T-helper 1 cell (primary cell): ENCODE measurements around the gene ARID5B.

Source experiments
- DNase-seq, 5 donors: peaks; one replicate each; pipeline ENCODE4 v3.0.0-alpha.2; 2012 to 2020

ARID5B gene

DNA sequence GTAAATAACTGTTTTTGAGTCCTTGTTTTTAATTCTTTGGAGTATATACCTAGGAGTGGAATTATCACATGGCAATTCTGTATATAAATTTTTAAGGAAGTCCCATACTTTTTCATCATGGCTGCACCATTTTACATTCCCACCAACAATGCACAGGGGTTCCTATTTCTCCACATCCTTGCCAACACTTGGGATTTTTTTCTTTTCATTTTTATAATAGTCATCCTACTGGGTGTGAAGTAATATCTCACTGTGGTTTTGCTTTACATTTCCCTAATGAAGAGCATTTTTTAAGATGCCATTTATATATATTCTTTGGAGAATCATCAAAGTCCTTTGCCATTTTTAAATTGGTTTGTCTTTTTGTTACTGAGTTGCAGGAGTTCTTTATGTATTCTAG lies 89.7 kb downstream of the ARID5B start:
- DNase-seq, result no peak

DNA sequence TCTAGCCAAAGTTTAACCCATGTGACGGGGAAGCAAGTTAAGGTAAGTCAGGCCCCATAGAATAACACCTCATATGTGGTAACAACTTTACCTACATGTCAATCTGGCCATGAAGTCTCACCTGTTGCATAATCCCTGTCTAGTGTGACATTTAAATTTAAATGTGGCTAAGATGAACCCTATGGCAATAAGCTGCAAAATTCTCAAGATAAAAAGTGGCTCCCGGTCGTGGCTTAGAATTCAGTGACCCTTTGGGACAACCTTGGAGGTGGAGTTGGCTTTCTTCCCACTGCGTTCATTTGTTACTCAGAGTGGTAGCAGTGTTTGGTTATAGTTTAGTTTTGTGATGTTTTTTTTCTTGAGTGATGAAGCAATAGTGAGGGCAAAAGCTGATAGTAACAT lies 90.6 kb downstream of the ARID5B start:
- peak in 1 of 5 donors; percentile 55 for DNase-seq

DNA sequence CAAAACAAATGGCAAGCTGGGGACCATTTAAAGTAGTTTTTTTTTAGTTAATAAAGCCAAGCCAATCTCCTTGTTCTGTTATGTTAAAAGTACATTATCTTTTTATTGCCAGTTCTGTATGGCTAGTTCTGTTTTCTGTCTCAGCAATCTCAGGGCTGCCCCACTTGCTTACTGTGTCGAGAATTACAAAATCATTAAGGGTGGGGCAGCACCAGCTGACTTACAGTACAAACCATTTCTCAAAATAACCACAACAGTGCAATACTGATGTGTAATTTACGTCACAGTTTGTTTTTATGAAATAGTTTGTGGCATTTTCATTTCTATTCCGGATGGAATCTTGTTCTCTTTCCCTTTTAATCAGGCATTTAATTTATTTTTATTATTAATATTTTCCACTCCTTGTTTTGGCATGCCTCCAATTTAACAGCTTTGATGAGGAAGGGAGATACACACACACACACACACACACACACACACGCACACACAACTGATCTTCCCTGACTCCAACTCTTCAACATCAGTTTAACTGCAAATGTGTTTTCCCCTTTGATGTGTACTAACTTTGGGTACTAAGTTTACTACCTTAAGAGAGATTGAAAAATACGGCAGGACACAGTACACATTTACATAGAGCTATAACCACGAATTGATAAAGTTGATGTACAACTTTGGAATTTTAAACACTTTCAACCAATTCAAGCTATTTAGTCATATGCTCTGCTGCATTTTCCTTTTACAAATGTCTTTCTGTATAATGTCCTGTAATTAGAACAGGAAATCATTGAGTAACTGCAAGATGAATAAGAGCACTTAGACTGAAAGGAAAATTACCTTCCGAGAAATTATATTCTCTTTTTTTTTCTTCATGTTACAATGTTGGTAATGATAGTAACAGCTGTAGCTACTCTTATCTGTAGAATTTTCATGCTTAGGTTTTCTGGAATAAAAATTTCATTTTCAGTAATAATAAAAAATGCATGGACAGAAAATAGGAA lies 91.5 kb downstream of the ARID5B start:
- peak; percentile 15 to 92 (median 45) for DNase-seq

DNA sequence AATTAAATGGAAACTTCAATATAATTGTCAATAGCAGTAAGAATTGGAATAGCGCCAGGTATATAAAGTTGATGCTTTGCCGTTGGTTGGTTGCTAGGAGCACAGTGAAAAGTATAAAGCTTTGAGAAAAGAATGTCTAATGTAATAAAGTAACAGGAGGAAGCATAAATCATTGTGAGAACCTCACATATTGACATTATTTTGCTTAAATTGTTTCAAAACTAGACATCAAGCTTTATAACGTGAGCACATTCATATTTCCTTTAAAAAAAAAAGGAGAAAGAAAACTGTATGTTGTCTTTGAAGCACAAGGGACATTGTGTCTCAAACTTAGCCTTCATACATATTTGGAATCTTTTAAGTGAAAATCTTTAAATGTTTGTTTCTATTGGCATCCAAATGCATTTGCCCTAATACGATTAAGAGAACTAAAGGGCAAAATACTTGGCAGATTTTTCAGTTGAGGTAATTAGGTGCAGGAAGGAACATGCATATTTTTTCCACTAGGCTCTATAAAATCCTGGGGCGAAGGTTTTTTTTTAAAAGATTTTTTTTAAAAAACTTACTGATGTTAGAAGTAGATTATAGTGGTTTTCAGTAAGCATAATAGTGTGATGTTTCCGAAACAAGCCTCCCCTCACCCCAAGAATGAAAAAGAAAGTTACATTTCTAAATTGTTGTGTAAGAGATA lies 92.4 kb downstream of the ARID5B start:
- peak in 1 of 5 donors; percentile 71 for DNase-seq

DNA sequence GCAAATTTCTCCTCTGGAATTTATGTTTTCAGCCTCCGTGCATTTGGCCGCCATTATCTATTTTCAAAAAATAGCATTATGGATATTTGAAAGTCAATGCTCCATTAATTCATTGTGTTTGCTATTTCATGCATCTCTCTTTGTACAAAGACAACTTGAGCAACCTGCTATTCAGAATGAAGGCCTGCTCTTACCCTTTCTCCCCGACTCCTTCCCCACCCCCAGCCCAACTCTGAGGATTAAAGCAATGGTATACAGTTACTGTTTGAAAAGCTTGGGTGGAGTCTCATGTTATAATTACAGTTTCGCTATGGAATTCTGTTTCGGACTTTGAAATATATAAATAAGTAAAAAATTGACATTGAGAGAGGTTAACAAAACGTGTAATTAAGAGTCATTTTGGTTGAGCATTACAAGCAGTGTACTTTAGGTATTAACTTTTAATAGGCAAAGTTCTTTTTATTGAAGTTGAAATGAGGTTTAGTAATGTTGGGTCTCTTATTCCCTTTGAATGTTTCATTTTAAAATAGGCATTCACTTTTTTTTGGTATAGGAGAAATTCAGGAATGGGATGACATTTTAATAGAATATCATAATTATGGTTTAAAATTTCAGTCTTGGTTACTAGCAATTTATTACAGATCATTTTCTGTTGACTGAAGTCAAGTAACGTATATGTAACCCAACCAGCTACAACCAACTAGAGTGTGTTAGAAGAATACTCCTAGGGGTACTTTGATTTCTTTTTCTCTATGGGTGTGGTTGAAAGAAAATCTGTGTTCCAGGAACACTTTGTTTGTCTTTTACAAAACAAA lies 93.1 kb downstream of the ARID5B start:
- DNase-seq, result no peak

DNA sequence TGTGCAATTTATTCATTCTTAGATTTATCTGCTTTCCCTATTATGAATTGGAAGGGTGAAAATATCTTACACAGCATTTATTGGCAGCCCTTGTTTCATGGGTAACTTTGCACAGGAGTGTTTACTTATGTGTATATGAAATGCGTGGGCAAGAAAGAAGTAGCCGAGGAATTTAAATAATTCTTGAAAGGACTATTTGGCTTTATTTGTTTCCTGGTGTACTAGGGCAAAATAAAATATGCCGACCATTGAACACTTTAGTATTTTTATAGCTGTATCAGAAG lies 93.7 kb downstream of the ARID5B start:
- no peak for DNase-seq

DNA sequence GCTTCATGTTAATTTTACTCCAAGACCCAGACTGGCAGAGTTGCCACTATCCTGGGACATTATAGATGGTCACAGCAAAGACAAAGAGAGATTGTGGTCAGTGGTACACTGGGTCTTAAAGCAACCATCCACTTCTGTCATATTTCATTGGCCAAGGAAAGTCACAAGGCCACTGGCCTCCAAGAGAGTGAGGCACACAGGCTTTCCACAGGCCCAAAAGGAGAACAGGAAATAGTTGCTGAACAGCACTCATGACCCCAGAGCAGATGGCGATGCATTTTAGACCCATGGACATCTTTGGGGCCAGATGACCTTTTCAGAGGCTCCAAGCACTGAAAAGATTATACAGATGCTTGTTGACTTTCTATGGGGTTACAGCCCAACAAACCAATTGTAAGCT lies 97.4 kb downstream of the ARID5B start:
- DNase-seq, result no peak

DNA sequence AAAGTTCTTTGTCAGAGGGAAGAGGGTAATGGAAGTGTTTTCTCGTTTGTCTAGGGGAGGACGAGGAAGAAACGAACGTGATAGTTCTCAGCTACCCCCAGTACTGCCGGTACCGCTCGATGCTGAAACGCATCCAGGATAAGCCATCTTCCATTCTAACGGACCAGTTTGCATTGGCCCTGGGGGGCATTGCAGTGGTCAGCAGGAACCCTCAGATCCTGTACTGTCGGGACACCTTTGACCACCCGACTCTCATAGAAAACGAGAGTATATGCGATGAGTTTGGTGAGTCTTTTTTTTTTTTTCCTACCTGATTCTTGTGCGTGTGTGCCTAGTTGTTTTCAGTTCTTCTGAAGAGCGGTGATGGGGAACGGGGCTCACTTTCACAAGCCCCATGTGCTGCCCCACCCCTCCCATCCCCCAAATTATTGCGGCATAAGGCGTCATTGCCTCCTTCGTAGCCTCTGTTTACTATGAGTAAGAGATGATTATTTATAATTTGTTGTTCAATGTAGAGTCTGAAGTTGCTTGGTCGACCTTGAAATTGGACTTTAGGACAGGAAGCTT lies 98.6 kb downstream of the ARID5B start:
- peak in 1 of 5 donors; percentile 55 for DNase-seq

DNA sequence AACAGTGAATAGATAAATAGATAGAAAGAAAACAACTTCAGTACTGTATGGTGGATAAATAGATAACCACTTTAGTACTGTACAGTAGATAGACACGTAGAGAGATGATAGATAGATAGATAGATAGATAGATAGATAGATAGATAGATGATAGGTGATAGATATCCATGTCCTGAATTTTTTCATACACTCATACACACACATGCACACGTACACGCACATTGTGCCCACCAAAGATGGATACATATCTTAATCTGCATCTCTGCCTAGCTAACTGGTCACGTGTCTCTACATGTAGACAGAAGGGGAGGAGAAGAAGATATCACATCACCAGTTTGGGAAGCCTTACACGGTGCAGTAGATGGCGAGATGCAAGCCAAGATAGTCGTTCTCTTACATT lies 99.2 kb downstream of the ARID5B start:
- DNase-seq, result no peak

DNA sequence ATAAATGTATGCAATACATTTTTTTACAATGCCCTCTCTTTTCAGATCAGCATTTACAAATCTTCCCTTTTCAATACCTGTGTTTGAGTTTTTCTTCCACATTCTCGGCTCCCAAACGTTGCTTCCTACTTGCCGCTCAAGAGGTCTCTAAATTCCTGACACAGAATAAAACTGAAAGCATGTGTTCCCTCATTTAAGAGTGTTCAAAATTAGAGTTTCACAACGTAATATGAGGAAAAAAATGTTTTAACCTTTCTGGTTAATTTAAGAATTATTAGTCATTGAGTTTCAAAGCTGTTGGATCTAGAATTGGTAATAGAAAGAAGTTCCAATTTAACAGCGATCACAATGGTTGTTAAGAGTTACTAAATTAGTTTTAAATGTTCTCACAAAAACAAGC lies 100.4 kb downstream of the ARID5B start:
- no peak for DNase-seq

DNA sequence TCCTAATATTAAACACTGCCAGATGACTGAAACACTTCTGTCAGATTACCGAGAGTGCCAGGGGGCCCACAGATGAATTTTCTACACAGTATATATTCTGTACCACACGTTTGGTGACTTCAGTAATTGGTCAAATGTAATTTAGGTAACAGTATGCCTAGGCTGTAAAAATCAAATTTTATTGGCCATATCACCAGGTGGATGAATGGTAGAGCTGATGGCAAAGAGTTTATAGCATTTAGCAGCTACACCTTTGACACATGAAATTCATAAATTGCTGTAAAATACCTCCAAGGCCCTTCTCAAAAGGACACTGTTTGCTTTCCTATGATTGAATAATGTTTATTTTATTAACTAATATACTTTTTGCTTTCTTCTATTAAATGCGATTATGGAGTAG lies 101.3 kb downstream of the ARID5B start:
- no peak for DNase-seq

DNA sequence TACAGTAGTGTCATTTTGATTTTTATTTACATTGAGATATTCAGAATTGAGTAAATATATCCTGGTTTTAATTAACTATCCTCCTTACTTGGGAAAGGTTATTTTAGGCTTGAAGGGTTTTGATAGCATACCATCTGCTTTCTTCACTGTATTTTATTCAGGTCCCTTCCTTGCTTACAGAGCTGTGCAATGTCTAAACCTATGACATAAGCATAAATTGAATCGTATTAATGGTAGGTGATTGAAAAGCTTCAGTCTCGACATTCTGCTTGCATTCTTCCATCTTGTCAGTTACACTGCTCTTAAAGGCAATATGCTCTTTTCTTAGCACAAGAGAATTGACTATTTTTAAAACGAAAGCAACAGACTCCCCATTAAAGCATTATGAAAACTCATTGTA lies 102.5 kb downstream of the ARID5B start:
- no peak for DNase-seq

DNA sequence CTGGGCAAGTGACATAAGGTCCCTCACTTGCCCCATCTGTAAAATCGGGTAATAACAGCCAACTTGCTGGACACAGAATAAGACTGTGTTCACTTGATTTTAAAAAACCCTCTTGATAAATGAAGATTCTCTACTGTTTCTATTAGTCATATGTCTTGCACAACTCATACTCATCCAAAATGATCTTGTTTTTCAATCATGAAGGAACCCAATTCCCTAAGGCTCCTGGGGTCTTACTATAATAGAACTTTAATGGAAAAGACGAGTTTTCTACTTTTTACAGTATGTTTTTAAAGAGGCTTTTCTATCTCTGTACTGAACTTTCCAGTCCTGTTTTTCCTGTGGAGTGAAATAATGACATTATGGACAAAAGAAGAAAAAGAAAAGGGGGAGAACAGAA lies 103.8 kb downstream of the ARID5B start:
- DNase-seq, result no peak

DNA sequence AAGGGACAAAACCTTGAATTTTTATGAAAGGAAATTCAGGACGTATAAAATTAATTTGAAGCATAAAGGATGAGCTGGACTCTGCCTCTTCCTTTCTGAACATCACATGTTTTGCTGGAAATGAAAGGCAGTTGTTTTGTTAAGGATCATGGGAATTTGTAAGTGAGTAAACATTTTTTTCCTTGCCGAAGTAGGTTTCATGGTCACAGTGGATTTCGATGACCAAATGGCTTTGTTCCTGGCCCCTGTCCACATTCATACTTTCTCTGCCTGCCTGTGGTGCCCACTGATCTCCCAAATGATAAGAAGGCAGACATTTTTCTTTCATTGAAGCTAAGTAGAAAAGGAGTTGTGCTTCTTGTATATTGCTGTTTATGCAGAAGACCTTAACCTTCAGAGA lies 104.2 kb downstream of the ARID5B start:
- DNase-seq, result no peak

DNA sequence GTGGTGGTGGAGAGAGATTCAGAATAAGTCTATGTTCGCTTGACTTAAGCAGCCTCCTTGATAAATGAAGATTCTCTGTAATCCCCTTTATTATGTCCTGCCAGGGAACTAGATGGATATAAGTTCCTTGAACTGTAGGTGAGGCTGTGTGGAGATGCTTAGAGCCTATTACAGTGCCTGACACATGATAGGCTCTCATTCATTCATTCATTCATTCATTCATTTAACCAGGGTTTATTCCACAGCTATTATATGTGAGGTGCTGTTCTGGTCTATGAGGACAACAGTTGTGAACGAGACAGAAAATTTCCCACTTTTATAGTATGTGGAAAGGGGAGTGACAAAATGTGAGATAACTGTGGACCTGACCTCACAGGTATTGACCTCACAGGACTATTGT lies 105.6 kb downstream of the ARID5B start:
- no peak for DNase-seq

DNA sequence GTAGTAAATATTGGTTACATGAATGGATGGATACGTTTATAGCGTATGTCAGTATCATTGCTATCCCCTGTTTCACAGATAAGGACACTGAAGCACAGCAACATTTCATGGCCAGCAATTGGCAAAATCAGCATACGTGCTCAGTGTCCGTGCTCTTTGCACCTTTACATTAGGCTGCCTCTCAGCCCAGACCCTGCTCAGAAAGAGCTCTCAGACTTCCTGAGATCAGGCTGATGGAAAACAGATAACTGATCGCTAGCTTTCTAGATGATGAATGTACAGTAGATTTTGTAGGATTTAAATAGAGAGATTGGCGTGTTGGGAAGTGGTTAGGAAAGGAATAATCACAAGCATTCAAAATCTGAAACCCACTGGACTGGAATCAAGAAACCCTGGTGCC lies 106.7 kb downstream of the ARID5B start:
- no peak for DNase-seq

DNA sequence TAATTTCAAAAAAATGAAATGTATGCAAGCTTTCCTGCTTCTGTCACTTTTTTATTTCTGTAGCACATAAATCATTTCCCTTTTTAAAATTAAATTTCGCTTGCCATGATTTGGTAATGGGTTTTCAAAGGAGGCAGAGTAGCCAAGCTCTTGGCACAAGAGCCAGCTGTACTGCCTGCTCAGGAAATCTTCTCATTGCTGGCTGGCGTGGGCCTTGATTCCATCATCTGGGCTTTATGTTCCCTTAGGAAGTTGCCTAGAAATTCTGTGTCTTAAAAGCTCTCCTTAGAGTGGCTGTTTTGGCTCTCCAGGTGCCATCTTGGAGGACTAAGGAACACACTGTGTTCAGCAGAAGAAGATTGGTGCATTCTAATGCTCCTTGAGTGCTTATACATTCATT lies 107.4 kb downstream of the ARID5B start:
- no peak for DNase-seq

DNA sequence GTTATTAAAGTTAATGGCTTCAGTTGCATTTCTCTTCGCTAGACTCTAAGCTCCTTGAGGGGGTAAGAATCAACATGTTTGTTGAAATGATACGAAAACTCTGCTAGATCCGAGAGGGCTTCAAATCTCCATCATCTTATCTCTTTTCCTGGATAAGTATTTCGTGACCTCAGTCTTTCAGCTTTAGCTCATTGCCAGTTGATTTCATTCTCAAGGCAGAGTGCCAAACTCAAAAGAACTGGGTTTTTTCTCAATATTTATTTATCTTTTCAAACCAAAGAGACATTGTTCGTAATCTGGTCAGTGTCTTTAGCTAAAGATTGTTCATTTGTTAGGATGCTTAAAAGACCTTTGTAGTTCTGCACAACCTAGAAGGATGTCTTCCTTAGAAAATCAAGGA lies 108.9 kb downstream of the ARID5B start:
- DNase-seq, result no peak

DNA sequence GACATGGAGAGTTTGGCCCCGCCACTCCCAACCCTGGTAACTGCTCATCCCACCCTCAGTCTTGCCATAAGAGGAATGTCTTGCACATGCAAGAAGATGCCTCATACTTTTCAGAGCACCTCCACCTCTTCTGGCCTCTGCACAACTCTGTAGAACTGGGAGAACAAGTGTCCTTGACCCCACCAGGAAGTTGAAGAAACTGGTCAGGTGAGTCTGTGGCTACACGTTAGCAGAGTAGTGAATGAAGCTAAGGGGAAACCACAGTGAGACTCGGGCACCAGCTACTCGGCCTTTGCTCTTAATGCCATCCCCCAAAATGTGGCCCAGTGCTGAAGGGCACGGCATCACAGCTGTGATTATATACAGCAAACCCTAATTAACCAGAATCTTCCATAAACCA lies 110.1 kb downstream of the ARID5B start:
- DNase-seq, result no peak

DNA sequence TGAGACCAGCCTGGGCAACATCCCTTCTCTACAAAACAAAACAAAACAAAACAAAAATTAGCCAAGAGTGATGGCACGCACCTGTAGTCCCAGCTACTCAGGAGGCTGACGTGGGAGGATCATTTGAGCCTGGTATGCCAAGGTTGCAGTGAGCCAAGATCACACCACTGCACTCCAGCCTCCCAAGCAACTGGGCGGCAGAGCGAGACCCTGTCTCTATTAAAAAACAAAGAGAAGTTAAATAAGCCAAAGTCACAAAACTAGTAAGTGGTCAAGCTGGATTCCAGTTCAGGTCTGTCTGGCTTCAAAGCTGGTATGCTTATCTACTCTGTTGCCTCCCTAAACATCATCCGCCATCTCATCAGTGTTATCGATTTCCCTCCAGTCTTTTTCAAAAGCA lies 110.8 kb downstream of the ARID5B start:
- DNase-seq, result no peak

DNA sequence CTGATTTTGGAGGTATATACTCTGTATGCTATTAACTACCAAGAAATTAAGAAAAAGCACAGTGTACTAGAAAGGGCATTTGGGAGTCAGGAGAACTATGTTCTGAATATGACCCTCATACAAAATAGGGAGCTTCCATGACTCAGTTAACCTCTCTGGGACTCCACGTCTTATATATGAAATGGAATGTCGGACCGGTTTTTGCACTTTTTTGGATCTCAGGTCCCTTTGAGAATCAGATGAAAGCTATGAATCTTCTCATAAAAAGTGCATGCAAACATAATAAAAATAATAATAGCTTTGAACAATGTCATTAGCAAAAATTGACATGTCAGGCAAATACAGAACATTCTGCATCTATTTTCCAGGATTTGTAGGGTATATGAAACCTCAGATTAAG lies 113.0 kb downstream of the ARID5B start:
- DNase-seq, result no peak

DNA sequence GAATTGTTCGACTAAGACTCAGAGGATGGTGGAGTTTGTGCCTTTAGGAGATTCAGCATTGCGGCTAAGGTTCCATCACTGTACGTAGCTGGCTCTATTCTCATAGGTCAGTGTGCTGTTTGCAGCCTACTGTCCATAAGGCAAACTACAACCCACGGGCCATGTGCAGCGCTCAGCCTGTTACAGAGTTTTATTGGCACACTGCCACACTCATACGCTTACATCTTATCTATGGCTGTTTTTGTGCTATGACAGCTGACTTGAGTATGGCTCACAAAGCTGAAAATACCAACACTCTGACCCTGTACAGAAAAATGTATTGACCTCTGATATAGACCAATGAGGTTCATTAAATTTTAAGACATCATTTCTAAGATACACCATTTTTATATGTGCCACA lies 114.5 kb downstream of the ARID5B start:
- no peak for DNase-seq
